HEK293 (cell line): ENCODE measurements around the gene RGS7BP.

Source experiments
- CTCF ChIA-PET: fragments of 350-600 bp; formaldehyde crosslinking; extraction: SDS; loops from one replicate; lab custom pipeline; 2021; ENCODE audit warnings: antibody characterized with exemption; lab: Yijun Ruan, JAX
- POLR2A ChIA-PET: fragments of 300-600 bp; formaldehyde crosslinking; extraction: SDS; loops from one replicate; lab custom pipeline; 2020; ENCODE audit warnings: antibody characterized with exemption, inconsistent platforms; lab: Yijun Ruan, JAX
- H3K27ac ChIP-seq: fragments of 200-500 bp; sonication (Bioruptor generic); 2 replicates; pipeline ENCODE4 v1.5.1; 2014; ENCODE audit warnings: low read depth, low read length, control low read depth, inconsistent platforms; ENCODE audit errors: extremely low read depth
- H3K36me3 ChIP-seq, 2 experiments: fragments of 200-500 bp in 1 of 2; sonication (Bioruptor generic) in 1 of 2; 1 replicate in 1 of 2; 2 replicates in 1 of 2; pipeline ENCODE4 v1.5.1; 2014 to 2017; ENCODE audit warnings: inconsistent platforms in 2 of 2, low read length in 2 of 2; ENCODE audit not compliant: control insufficient read depth in 2 of 2, insufficient read depth in 1 of 2
- H3K4me1 ChIP-seq: fragments of 200-500 bp; sonication (Bioruptor generic); 2 replicates; pipeline ENCODE4 v1.5.1; 2014; ENCODE audit warnings: mild to moderate bottlenecking, low read length, inconsistent platforms; ENCODE audit not compliant: control insufficient read depth, insufficient read depth
- H3K4me3 ChIP-seq: 2 replicates; pipeline ENCODE4 v1.5.1; 2011; ENCODE audit warnings: low read depth, mild to moderate bottlenecking, control low read depth, low read length, moderate library complexity
- H3K9me3 ChIP-seq: fragments of 200-500 bp; sonication (Bioruptor generic); 2 replicates; pipeline ENCODE4 v1.5.1; 2014; ENCODE audit warnings: low read depth, low read length, inconsistent platforms; ENCODE audit not compliant: control insufficient read depth, insufficient read depth
- FEZF1 ChIP-seq: fragments of 450-650 bp; formaldehyde crosslinking; IDR thresholded peaks from 2 replicates; pipeline ENCODE4 v1.5.1; 2016; ENCODE audit warnings: missing biosample characterization, missing genetic modification characterization
- GLIS1 ChIP-seq: fragments of 450-650 bp; formaldehyde crosslinking; IDR thresholded peaks from 2 replicates; pipeline ENCODE4 v1.5.1; 2016; ENCODE audit warnings: missing biosample characterization, missing genetic modification characterization
- HOXA7 ChIP-seq: sonication (generic); formaldehyde crosslinking; IDR thresholded peaks from 2 replicates; pipeline ENCODE4 v1.8.1; 2022; ENCODE audit warnings: missing genetic modification reagents, borderline replicate concordance
- OVOL3 ChIP-seq: fragments of 450-650 bp; formaldehyde crosslinking; IDR thresholded peaks from 2 replicates; pipeline ENCODE4 v1.5.1; 2016; ENCODE audit warnings: missing biosample characterization, missing genetic modification characterization
- ZNF174 ChIP-seq: fragments of 450-650 bp; formaldehyde crosslinking; IDR thresholded peaks from 2 replicates; pipeline ENCODE4 v1.5.0; 2017; ENCODE audit warnings: missing biosample characterization, mild to moderate bottlenecking, missing genetic modification characterization
- ZNF184 ChIP-seq: fragments of 450-650 bp; IDR thresholded peaks from 2 replicates; pipeline ENCODE4 v1.5.1; 2018; ENCODE audit warnings: missing biosample characterization, mild to moderate bottlenecking, missing genetic modification characterization
- ZNF202 ChIP-seq: fragments of 450-650 bp; formaldehyde crosslinking; IDR thresholded peaks from 2 replicates; pipeline ENCODE4 v1.5.1; 2016; ENCODE audit warnings: missing biosample characterization, missing genetic modification characterization, borderline replicate concordance
- ZNF335 ChIP-seq: fragments of 450-650 bp; formaldehyde crosslinking; conservative IDR thresholded peaks from 2 replicates; pipeline ENCODE4 v1.5.1; 2016; ENCODE audit warnings: missing biosample characterization, missing genetic modification characterization
- ZNF362 ChIP-seq: fragments of 450-650 bp; formaldehyde crosslinking; IDR thresholded peaks from 2 replicates; pipeline ENCODE4 v1.5.1; 2016; ENCODE audit warnings: missing biosample characterization, missing genetic modification characterization
- ZNF600 ChIP-seq: fragments of 450-650 bp; formaldehyde crosslinking; IDR thresholded peaks from 2 replicates; pipeline ENCODE4 v1.5.1; 2016; ENCODE audit warnings: missing biosample characterization, missing genetic modification characterization
- ZNF639 ChIP-seq: fragments of 450-650 bp; formaldehyde crosslinking; IDR thresholded peaks from 2 replicates; pipeline ENCODE4 v1.5.1; 2016; ENCODE audit warnings: missing biosample characterization, missing genetic modification characterization
- ZNF658 ChIP-seq: fragments of 450-650 bp; formaldehyde crosslinking; IDR thresholded peaks from 2 replicates; pipeline ENCODE4; 2016; ENCODE audit warnings: missing biosample characterization, missing genetic modification characterization
- ZNF701 ChIP-seq: fragments of 450-650 bp; formaldehyde crosslinking; IDR thresholded peaks from 2 replicates; pipeline ENCODE4 v1.5.1; 2016; ENCODE audit warnings: missing biosample characterization, missing genetic modification characterization
- ZNF747 ChIP-seq: fragments of 450-650 bp; formaldehyde crosslinking; IDR thresholded peaks from 2 replicates; pipeline ENCODE4 v1.5.1; 2016; ENCODE audit warnings: missing biosample characterization, missing genetic modification characterization
- ZNF768 ChIP-seq: fragments of 450-650 bp; formaldehyde crosslinking; IDR thresholded peaks from 2 replicates; pipeline ENCODE4 v1.5.1; 2018; ENCODE audit warnings: missing biosample characterization, mild to moderate bottlenecking, missing genetic modification characterization
- ZNF792 ChIP-seq: fragments of 450-650 bp; formaldehyde crosslinking; IDR thresholded peaks from 2 replicates; pipeline ENCODE4 v1.5.1; 2016; ENCODE audit warnings: missing biosample characterization, missing genetic modification characterization
- ZNF837 ChIP-seq: fragments of 450-650 bp; formaldehyde crosslinking; IDR thresholded peaks from 2 replicates; pipeline ENCODE4 v1.5.1; 2016; ENCODE audit warnings: missing biosample characterization, missing genetic modification characterization
- ZNF843 ChIP-seq: fragments of 450-650 bp; formaldehyde crosslinking; IDR thresholded peaks from 2 replicates; pipeline ENCODE4 v1.5.1; 2016; ENCODE audit warnings: missing biosample characterization, missing genetic modification characterization
- TF ChIP-seq, protein P1 (sequence below): fragments of 450-650 bp; formaldehyde crosslinking; IDR thresholded peaks from 2 replicates; pipeline ENCODE4 v1.5.1; 2016; ENCODE audit warnings: missing biosample characterization, missing genetic modification characterization
- TF ChIP-seq, protein P2 (sequence below): fragments of 450-650 bp; formaldehyde crosslinking; IDR thresholded peaks from 2 replicates; pipeline ENCODE4 v1.5.1; 2016; ENCODE audit warnings: missing biosample characterization, missing genetic modification characterization, borderline replicate concordance
- TF ChIP-seq, protein P3 (sequence below): fragments of 450-650 bp; formaldehyde crosslinking; IDR thresholded peaks from 2 replicates; pipeline ENCODE4 v1.5.1; 2016; ENCODE audit warnings: missing biosample characterization, missing genetic modification characterization
- TF ChIP-seq, protein P4 (sequence below): fragments of 450-650 bp; formaldehyde crosslinking; IDR thresholded peaks from 2 replicates; pipeline ENCODE4 v1.5.1; 2016; ENCODE audit warnings: missing biosample characterization, missing genetic modification characterization

Gene RGS7BP

DNA sequence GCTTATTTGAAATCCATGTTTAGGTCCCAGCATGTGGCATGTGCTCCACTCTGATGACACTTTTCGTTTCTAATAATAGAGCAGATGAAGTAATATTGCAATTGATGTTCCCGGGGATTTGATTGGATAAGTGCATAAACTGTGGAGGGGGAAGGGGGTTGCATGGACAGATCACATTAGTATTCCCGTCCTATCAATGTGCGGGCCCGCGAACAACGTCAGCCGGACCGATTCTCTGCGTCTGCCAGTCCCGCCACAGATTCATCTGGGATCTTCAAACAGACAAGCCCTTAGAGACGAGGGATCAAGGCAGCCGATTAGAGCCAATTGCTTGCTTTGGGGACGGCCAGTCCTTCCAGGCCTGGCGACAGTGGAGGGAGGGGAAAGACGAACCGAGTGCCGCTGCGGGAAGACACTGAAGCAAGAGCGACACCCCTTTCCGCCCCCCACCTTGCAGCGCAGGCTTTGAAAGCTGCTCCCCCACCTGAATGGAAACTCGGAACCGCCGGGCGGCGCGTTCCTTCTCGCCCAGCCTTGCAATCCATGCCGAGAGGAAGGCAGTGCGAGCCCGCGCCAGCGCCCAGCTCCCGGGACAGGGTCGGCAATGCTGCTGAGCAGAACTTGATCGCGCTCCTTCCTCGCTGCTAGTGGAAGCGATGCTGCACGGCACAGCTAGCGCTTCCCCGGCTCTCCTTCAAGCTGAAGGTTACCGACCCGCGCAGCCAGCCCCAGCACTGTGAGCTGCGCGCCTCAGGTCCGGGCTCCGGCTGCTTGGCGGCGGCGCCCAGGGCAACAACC lies at the start of gene RGS7BP:
Gene RGS7BP, plus strand, starts transcription at position 247 of the 798 bp plus-strand sequence. CDS start 610 bp downstream, outside the sequence.
- ChIA-PET POLR2A (no interaction called here), CTCF (no interaction called here)
- peak within 1 kb of the TSS; percentile 46 for H3K4me3 ChIP-seq
- TF ChIP-seq HOXA7 (CRISPR knock-in tag) (no peak), ZNF362 (tag by site-specific recombination) (no peak), ZNF658 (tag by site-specific recombination) (no peak), ZNF792 (tag by site-specific recombination) (no peak), ZNF837 (tag by site-specific recombination) (no peak), ZNF600 (tag by site-specific recombination) (peak; percentile 71; the same call in 1 of the 2 replicates), ZNF747 (tag by site-specific recombination) (no peak), ZNF701 (tag by site-specific recombination) (no peak), GLIS1 (tag by site-specific recombination) (peak; percentile 72), ZNF639 (no peak), ZNF843 (no peak), ZNF174 (tag by site-specific recombination) (no peak), ZNF202 (tag by site-specific recombination) (no peak), OVOL3 (tag by site-specific recombination) (no peak), ZNF335 (tag by site-specific recombination) (peak; percentile 50; the same call in 1 of the 2 replicates), ZNF768 (no peak), FEZF1 (tag by site-specific recombination) (no peak), ZNF184 (tag by site-specific recombination) (no peak)
- TF ChIP-seq, protein P1, sequence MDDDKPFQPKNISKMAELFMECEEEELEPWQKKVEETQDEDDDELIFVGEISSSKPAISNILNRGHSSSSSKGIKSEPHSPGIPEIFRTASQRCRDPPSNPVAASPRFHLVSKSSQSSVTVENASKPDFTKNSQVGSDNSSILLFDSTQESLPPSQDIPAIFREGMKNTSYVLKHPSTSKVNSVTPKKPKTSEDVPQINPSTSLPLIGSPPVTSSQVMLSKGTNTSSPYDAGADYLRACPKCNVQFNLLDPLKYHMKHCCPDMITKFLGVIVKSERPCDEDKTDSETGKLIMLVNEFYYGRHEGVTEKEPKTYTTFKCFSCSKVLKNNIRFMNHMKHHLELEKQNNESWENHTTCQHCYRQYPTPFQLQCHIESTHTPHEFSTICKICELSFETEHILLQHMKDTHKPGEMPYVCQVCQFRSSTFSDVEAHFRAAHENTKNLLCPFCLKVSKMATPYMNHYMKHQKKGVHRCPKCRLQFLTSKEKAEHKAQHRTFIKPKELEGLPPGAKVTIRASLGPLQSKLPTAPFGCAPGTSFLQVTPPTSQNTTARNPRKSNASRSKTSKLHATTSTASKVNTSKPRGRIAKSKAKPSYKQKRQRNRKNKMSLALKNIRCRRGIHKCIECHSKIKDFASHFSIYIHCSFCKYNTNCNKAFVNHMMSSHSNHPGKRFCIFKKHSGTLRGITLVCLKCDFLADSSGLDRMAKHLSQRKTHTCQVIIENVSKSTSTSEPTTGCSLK (tag by site-specific recombination), result no peak
- TF ChIP-seq, protein P2, sequence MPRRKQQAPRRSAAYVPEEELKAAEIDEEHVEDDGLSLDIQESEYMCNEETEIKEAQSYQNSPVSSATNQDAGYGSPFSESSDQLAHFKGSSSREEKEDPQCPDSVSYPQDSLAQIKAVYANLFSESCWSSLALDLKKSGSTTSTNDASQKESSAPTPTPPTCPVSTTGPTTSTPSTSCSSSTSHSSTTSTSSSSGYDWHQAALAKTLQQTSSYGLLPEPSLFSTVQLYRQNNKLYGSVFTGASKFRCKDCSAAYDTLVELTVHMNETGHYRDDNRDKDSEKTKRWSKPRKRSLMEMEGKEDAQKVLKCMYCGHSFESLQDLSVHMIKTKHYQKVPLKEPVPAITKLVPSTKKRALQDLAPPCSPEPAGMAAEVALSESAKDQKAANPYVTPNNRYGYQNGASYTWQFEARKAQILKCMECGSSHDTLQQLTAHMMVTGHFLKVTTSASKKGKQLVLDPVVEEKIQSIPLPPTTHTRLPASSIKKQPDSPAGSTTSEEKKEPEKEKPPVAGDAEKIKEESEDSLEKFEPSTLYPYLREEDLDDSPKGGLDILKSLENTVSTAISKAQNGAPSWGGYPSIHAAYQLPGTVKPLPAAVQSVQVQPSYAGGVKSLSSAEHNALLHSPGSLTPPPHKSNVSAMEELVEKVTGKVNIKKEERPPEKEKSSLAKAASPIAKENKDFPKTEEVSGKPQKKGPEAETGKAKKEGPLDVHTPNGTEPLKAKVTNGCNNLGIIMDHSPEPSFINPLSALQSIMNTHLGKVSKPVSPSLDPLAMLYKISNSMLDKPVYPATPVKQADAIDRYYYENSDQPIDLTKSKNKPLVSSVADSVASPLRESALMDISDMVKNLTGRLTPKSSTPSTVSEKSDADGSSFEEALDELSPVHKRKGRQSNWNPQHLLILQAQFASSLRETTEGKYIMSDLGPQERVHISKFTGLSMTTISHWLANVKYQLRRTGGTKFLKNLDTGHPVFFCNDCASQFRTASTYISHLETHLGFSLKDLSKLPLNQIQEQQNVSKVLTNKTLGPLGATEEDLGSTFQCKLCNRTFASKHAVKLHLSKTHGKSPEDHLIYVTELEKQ (tag by site-specific recombination), result no peak
- TF ChIP-seq, protein P3, sequence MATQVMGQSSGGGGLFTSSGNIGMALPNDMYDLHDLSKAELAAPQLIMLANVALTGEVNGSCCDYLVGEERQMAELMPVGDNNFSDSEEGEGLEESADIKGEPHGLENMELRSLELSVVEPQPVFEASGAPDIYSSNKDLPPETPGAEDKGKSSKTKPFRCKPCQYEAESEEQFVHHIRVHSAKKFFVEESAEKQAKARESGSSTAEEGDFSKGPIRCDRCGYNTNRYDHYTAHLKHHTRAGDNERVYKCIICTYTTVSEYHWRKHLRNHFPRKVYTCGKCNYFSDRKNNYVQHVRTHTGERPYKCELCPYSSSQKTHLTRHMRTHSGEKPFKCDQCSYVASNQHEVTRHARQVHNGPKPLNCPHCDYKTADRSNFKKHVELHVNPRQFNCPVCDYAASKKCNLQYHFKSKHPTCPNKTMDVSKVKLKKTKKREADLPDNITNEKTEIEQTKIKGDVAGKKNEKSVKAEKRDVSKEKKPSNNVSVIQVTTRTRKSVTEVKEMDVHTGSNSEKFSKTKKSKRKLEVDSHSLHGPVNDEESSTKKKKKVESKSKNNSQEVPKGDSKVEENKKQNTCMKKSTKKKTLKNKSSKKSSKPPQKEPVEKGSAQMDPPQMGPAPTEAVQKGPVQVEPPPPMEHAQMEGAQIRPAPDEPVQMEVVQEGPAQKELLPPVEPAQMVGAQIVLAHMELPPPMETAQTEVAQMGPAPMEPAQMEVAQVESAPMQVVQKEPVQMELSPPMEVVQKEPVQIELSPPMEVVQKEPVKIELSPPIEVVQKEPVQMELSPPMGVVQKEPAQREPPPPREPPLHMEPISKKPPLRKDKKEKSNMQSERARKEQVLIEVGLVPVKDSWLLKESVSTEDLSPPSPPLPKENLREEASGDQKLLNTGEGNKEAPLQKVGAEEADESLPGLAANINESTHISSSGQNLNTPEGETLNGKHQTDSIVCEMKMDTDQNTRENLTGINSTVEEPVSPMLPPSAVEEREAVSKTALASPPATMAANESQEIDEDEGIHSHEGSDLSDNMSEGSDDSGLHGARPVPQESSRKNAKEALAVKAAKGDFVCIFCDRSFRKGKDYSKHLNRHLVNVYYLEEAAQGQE (tag by site-specific recombination), result no peak
- TF ChIP-seq, protein P4, sequence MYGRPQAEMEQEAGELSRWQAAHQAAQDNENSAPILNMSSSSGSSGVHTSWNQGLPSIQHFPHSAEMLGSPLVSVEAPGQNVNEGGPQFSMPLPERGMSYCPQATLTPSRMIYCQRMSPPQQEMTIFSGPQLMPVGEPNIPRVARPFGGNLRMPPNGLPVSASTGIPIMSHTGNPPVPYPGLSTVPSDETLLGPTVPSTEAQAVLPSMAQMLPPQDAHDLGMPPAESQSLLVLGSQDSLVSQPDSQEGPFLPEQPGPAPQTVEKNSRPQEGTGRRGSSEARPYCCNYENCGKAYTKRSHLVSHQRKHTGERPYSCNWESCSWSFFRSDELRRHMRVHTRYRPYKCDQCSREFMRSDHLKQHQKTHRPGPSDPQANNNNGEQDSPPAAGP (tag by site-specific recombination), result no peak

More for the DNA sequence above, at the start of gene RGS7BP:
- Histone ChIP-seq H3K4me1 (no peaks in the 10 kb centered on the region), H3K9me3 (no peaks in the 10 kb centered on the region), H3K36me3 (no peaks in the 10 kb centered on the region), H3K27ac (peak within 1 kb of the TSS; percentile 49; the same call in 1 of the 2 replicates)
